ENCODE results near the gene ARHGEF28.

GRCh38 chr5:73728493-73729273, 102.7 kb downstream of the ARHGEF28 start:
- TF ChIP-seq, protein P1, sequence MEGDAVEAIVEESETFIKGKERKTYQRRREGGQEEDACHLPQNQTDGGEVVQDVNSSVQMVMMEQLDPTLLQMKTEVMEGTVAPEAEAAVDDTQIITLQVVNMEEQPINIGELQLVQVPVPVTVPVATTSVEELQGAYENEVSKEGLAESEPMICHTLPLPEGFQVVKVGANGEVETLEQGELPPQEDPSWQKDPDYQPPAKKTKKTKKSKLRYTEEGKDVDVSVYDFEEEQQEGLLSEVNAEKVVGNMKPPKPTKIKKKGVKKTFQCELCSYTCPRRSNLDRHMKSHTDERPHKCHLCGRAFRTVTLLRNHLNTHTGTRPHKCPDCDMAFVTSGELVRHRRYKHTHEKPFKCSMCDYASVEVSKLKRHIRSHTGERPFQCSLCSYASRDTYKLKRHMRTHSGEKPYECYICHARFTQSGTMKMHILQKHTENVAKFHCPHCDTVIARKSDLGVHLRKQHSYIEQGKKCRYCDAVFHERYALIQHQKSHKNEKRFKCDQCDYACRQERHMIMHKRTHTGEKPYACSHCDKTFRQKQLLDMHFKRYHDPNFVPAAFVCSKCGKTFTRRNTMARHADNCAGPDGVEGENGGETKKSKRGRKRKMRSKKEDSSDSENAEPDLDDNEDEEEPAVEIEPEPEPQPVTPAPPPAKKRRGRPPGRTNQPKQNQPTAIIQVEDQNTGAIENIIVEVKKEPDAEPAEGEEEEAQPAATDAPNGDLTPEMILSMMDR (IDR thresholded peaks at IDR 0.05) = no peak
- TF ChIP-seq POLR2A (IDR thresholded peaks at IDR 0.05) = no peak
- no peak for TF ChIP-seq POLR2AphosphoS5 (IDR thresholded peaks at IDR 0.05)
